ENCODE measurements around the gene SDSL. TPM values are rescaled to one million over a fixed set of nuclear protein-coding genes. Genes with fewer than 3 reads are reported as not detected.

Gene SDSL
- total and polyA plus RNA-seq, 7 donors: 0.82 to 33.0 (median 1.9) TPM

GRCh38 chr12:113482334-113482733 lies 60.2 kb downstream of the SDSL start:
- intact Hi-C loops (cut with DNase I): no loop called here
- no peaks in the 10 kb centered on the region for H3K4me1 ChIP-seq
- 12 to 14% methylated on average over 1 of the region's 1 CpG for WGBS, 2 donors
- H3K9me3 ChIP-seq: no peaks in the 10 kb centered on the region
- H3K27me3 ChIP-seq: peaks cover 33 to 83% (median 42%) of the 10 kb centered on the region in 3 donors
- TF ChIP-seq EP300 (IDR thresholded peaks at IDR 0.05): no peak
- TF ChIP-seq CTCF (IDR thresholded peaks at IDR 0.05): no peak
- H3K27ac ChIP-seq: no peak overlapping the region
- no peak overlapping the region for H3K4me3 ChIP-seq
- no peaks in the 10 kb centered on the region for H3K36me3 ChIP-seq
- no peak for DNase-seq

- Histone ChIP-seq H3K27me3 (peaks cover 6 to 72% (median 12%) of the 10 kb centered on the region in 3 donors), H3K36me3 (no peaks in the 10 kb centered on the region), H3K27ac (no peak overlapping the region), H3K4me3 (no peak overlapping the region), H3K9me3 (no peaks in the 10 kb centered on the region), H3K4me1 (no peaks in the 10 kb centered on the region)
- WGBS, 2 donors: 5 to 7% methylated on average over 2 of the region's 2 CpGs
- no peak for DNase-seq
- intact Hi-C loops (cut with DNase I): no loop called here
- TF ChIP-seq POLR2AphosphoS5 (IDR thresholded peaks at IDR 0.05) (no peak), POLR2A (IDR thresholded peaks at IDR 0.05) (no peak), CTCF (IDR thresholded peaks at IDR 0.05) (no peak), EP300 (IDR thresholded peaks at IDR 0.05) (no peak)
Measured at GRCh38 chr12:113485330-113485729, 63.1 kb downstream of the SDSL start.

GRCh38 chr12:113486722-113487121 lies 64.5 kb downstream of the SDSL start:
- TF ChIP-seq POLR2A (IDR thresholded peaks at IDR 0.05): no peak
- TF ChIP-seq POLR2AphosphoS5 (IDR thresholded peaks at IDR 0.05): no peak
- TF ChIP-seq CTCF (IDR thresholded peaks at IDR 0.05): no peak
- TF ChIP-seq EP300 (IDR thresholded peaks at IDR 0.05): no peak
- WGBS, 2 donors: 17 to 36% methylated on average over 4 of the region's 4 CpGs
- DNase-seq: no peak

More at GRCh38 chr12:113486722-113487121, 64.5 kb downstream of the SDSL start:
- Histone ChIP-seq H3K27ac (no peak overlapping the region), H3K27me3 (peaks cover 0 to 58% (median 0%) of the 10 kb centered on the region in 3 donors), H3K9me3 (no peaks in the 10 kb centered on the region), H3K36me3 (no peaks in the 10 kb centered on the region), H3K4me3 (no peak overlapping the region), H3K4me1 (no peaks in the 10 kb centered on the region)
- intact Hi-C loops (cut with DNase I): no loop called here

Other genes starting within 250 kb of the SDSL start
- gene DDX54, start 236.9 kb upstream of the SDSL start, total RNA-seq: 10 to 100 TPM; 24.5 to 47.4 (median 40.8) TPM
- 10 to 100 TPM; 19.2 to 82.8 (median 25.4) TPM for gene DDX54, start 236.9 kb upstream of the SDSL start, polyA plus RNA-seq
- 10 to 100 TPM; 12.5 to 18.3 (median 15.5) TPM for gene RITA1, start 236.7 kb upstream of the SDSL start, total RNA-seq
- 10 to 100 TPM; 16.2 to 28.4 (median 18.7) TPM for gene RITA1, start 236.7 kb upstream of the SDSL start, polyA plus RNA-seq
- 10 to 100 TPM; 25.7 to 51.5 (median 28.9) TPM for gene TPCN1, start 200.9 kb upstream of the SDSL start, total RNA-seq
- gene TPCN1, start 200.9 kb upstream of the SDSL start, polyA plus RNA-seq: 10 to 100 TPM in 1 of 3 donors, 1 to 10 TPM in 2; 6.0 to 51.0 (median 9.7) TPM
- 10 to 100 TPM; 13.6 to 31.3 (median 23.4) TPM for gene SLC8B1, start 87.3 kb upstream of the SDSL start, total RNA-seq
- 10 to 100 TPM in 2 of 3 donors, 1 to 10 TPM in 1; 8.4 to 38.5 (median 12.3) TPM for gene SLC8B1, start 87.3 kb upstream of the SDSL start, polyA plus RNA-seq
- gene PLBD2, start 63.8 kb upstream of the SDSL start, total RNA-seq: 10 to 100 TPM; 13.2 to 39.1 (median 16.4) TPM
- gene PLBD2, start 63.8 kb upstream of the SDSL start, polyA plus RNA-seq: 10 to 100 TPM in 1 of 3 donors, 1 to 10 TPM in 2; 3.0 to 14.4 (median 8.3) TPM
- gene SDS, start 18.5 kb upstream of the SDSL start, total RNA-seq: under 1 TPM in 1 of 4 donors, not detected in 3; 0.27 TPM
- gene SDS, start 18.5 kb upstream of the SDSL start, polyA plus RNA-seq: 10 to 100 TPM in 1 of 3 donors, 1 to 10 TPM in 2; 2.9 to 23.6 (median 4.8) TPM
- gene LHX5, start 49.5 kb downstream of the SDSL start, total RNA-seq: not detected
- not detected for gene LHX5, start 49.5 kb downstream of the SDSL start, polyA plus RNA-seq

Data from sigmoid colon (tissue), 7 donors.